Kidney (tissue), 14 donors: ENCODE data around the gene SMIM3. TPM values are rescaled to one million over a fixed set of nuclear protein-coding genes. Genes with fewer than 3 reads are reported as not detected.

Experiments used
- DNase-seq, 5 donors: peaks; one replicate each; pipeline ENCODE4 v3.0.0-alpha.2; 2013 to 2020
- FAIRE-seq: peaks from 2 replicates; lab custom pipeline; 2012; peaks lifted over from hg19 to GRCh38; lab: Jason Lieb, UNC
- H3K27ac ChIP-seq, 2 donors: one replicate each; pipeline ENCODE4 v1.7.0; 2013; ENCODE audit warnings: low read depth in 2 of 2, low read length in 2 of 2, inconsistent platforms in 1 of 2
- H3K27me3 ChIP-seq: one replicate; pipeline ENCODE4 v1.7.1; 2013; ENCODE audit warnings: low read length, inconsistent platforms; ENCODE audit not compliant: control insufficient read depth, insufficient read depth
- H3K36me3 ChIP-seq, 3 donors: one replicate each; pipeline versions ENCODE4 v1.7.0 to v1.7.1; 2013; ENCODE audit warnings: low read length in 3 of 3, control low read depth in 1 of 3, inconsistent platforms in 1 of 3; ENCODE audit not compliant: insufficient read depth in 3 of 3, control insufficient read depth in 2 of 3
- H3K4me1 ChIP-seq, 3 donors: one replicate each; pipeline versions ENCODE4 v1.7.0 to v1.7.1; 2013; ENCODE audit warnings: low read length in 3 of 3, inconsistent platforms in 1 of 3, low read depth in 1 of 3; ENCODE audit not compliant: control insufficient read depth in 2 of 3, insufficient read depth in 2 of 3
- H3K4me3 ChIP-seq, 3 donors: one replicate each; pipeline versions ENCODE4 v1.7.0 to v1.8.1; 2013; ENCODE audit warnings: low read length in 3 of 3, control low read depth in 1 of 3, inconsistent platforms in 1 of 3
- H3K9ac ChIP-seq, 3 donors: one replicate each; pipeline versions ENCODE4 v1.7.0 to v1.7.1; 2013; ENCODE audit warnings: low read length in 3 of 3, control low read depth in 1 of 3, inconsistent platforms in 1 of 3
- H3K9me3 ChIP-seq, 3 donors: one replicate each; pipeline versions ENCODE4 v1.7.0 to v1.7.1; 2013; ENCODE audit warnings: low read length in 3 of 3, control low read depth in 1 of 3, inconsistent platforms in 1 of 3; ENCODE audit not compliant: control insufficient read depth in 2 of 3, insufficient read depth in 1 of 3
- intact Hi-C: fragments of 100-400 bp; cut with DNase I; formaldehyde crosslinking; loops from one replicate; pipeline ENCODE4 v1.11.1; 2022
- polyA plus RNA-seq: library from polyadenylated mRNA; stranded (reverse); fragments of 350-450 nt; fragmentation: Illumina TruSeq; extraction: RNeasy Lipid Tissue Mini Kit (QIAGEN cat#74804); gene quantifications from one replicate; pipeline ENCODE4 v1.2.3, GENCODE V29; 2014; ENCODE audit warnings: low read depth, low replicate concordance; ENCODE audit not compliant: insufficient read depth
- total RNA-seq: library from RNA; stranded (reverse); fragmentation: NEBNext Ultra II Directional; extraction: Animal tissue kit (Norgen Biotek cat#: 25700); gene quantifications from one replicate; pipeline ENCODE4 v1.2.1, GENCODE V29; 2021
- TF ChIP-seq, protein P1 (sequence below): IDR thresholded peaks from 3 replicates; pipeline ENCODE4 v1.5.1; 2012; ENCODE audit warnings: mild to moderate bottlenecking, moderate library complexity, borderline replicate concordance; ENCODE audit not compliant: insufficient read depth; ENCODE audit errors: extremely low read depth
- donor health status: control.
- donor health status: control.
- donor health status: control.
- donor health status: control.
- donor health status: control.
- donor health status: DM: yes; HTN: yes; CAD: no.
- donor health status: Normal renal cell carcinoma (clear cell type).

The SMIM3 gene
- total and polyA plus RNA-seq, 2 donors from 2014 or later = 23.0 to 23.9 TPM

DNA sequence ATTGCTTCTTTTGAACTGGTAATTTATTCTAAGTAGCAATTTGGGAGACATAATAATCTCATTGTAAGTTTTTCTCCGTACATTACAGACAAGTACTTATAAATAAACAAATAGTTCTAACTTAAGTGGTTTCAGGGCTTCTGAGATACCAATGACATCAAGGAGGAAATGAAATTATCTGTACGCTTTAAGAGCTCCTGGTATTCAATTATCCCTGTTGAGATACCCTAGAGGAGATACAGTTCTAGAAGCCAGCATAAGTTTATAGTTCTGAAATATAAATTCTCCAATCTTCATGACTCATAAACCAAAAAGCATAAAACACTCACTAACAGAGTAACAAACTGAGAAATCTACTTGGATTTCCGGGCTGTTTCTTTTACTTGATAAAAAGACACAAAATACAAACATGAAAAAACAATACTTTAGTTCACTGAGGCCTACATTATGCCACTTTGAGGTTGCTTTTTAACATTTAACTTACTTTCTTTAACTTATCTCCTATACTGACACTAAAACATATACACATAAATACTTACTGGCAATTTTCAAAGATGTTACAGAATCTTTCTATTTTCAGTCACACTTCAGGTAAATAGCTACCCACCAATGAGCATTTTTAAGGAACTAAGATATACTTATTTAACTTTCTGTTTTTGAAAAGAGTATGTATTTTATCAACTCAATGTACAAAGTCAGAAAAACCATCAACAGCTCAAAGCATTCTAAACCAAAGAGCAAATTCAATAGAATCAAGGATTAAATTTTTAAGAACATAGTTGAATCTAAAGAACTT, 27.3 kb upstream of the SMIM3 start:
- no peak overlapping the region for H3K9ac ChIP-seq
- TF ChIP-seq, protein P1, sequence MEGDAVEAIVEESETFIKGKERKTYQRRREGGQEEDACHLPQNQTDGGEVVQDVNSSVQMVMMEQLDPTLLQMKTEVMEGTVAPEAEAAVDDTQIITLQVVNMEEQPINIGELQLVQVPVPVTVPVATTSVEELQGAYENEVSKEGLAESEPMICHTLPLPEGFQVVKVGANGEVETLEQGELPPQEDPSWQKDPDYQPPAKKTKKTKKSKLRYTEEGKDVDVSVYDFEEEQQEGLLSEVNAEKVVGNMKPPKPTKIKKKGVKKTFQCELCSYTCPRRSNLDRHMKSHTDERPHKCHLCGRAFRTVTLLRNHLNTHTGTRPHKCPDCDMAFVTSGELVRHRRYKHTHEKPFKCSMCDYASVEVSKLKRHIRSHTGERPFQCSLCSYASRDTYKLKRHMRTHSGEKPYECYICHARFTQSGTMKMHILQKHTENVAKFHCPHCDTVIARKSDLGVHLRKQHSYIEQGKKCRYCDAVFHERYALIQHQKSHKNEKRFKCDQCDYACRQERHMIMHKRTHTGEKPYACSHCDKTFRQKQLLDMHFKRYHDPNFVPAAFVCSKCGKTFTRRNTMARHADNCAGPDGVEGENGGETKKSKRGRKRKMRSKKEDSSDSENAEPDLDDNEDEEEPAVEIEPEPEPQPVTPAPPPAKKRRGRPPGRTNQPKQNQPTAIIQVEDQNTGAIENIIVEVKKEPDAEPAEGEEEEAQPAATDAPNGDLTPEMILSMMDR = no peak
- H3K36me3 ChIP-seq = peaks cover 2 to 27% (median 11%) of the 10 kb centered on the region in 3 donors
- H3K27ac ChIP-seq = no peak overlapping the region
- no peaks in the 10 kb centered on the region for H3K9me3 ChIP-seq
- H3K27me3 ChIP-seq = no peaks in the 10 kb centered on the region
- FAIRE-seq (no peak), DNase-seq (no peak)
- no peak overlapping the region for H3K4me3 ChIP-seq
- no peaks in the 10 kb centered on the region for H3K4me1 ChIP-seq
- intact Hi-C loops = no loop called here

DNA sequence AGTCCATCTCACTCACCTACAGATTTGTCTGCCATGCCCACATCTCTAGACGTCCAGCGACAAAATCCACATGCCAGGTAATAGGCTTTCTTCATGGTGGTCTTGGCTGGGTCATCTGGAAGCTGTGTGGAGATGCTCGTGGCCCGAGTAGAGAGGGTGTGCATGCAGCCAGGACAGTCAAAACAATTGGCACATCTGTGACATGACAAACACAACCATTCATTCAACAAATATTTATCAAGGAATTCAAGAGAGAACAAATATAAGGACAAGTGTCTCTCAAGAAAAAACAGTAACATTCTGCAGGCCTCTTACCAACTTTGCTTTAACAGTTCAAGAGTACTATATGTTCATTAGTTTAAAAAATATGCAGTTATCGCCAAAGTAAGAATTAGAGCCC, 25.1 kb upstream of the SMIM3 start:
- H3K27ac ChIP-seq = no peak overlapping the region
- intact Hi-C loops = no loop called here
- H3K36me3 ChIP-seq = peaks cover 2 to 27% (median 11%) of the 10 kb centered on the region in 3 donors
- no peak overlapping the region for H3K9ac ChIP-seq
- no peaks in the 10 kb centered on the region for H3K27me3 ChIP-seq
- H3K9me3 ChIP-seq = no peaks in the 10 kb centered on the region
- FAIRE-seq = no peak
- no peak overlapping the region for H3K4me3 ChIP-seq
- no peak for DNase-seq
- TF ChIP-seq, protein P1 = no peak
- peaks cover 0 to 7% (median 0%) of the 10 kb centered on the region in 3 donors for H3K4me1 ChIP-seq

DNA sequence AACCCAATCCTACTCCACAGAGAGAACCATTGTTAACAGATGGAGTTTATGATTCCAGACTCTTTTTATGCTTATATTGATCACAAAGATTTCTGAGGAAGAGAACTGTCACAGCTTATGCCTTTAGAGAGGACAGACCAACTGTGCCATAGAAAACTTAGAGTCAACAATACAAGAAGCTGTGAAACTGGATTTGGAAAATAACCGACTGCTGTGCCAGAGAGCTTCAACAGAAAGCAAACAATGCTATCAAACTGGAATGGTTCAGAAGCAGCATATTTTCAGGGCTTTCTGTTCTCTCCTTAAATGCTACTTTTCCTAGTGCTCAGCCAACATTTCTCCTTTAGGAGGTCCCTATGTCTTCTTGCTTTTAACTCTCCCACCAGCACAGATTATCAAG, 24.7 kb upstream of the SMIM3 start:
- peaks cover 2 to 27% (median 11%) of the 10 kb centered on the region in 3 donors for H3K36me3 ChIP-seq
- TF ChIP-seq, protein P1 = no peak
- no peak for FAIRE-seq
- intact Hi-C loops = no loop called here
- H3K9ac ChIP-seq = no peak overlapping the region
- no peak overlapping the region for H3K4me3 ChIP-seq
- no peaks in the 10 kb centered on the region for H3K9me3 ChIP-seq
- H3K4me1 ChIP-seq = peaks cover 0 to 7% (median 0%) of the 10 kb centered on the region in 3 donors
- no peaks in the 10 kb centered on the region for H3K27me3 ChIP-seq
- no peak for DNase-seq
- no peak overlapping the region for H3K27ac ChIP-seq
